ENCODE measurements around the gene C2CD4C.
"Not testable (repeated sequence)": the region's sequence is repeated elsewhere in the genome, so short reads cannot be mapped to it uniquely, and the experiment has no call there.

Gene C2CD4C

DNA sequence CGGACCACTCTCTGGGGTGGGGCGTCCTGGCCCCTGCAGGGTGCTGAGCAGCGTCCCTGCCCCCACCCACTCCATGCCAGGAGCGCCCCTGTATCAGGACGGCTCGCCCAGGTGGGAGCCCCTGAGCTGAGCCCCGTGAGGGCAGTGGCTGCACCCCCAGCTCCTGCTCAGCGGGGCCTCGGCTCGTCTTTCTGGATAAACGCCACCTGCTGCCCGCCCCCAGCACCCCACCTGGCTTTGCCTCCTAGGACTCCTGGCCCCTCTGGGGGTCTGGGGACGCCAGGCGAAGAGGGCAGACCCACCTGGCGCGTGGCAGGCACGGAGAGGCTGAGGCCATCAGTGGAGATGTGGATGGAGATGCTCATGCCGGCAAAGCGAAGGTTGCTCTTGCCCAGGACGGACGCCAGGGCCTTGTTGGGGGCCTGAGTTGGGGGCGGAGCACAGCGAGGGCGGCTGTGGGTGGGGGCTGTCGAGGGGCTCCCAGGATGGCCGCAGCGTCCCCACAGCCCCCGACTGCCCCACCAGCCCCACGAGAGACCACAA is 29.5 kb upstream of the C2CD4C start:
- DNase-seq = no peak

DNA sequence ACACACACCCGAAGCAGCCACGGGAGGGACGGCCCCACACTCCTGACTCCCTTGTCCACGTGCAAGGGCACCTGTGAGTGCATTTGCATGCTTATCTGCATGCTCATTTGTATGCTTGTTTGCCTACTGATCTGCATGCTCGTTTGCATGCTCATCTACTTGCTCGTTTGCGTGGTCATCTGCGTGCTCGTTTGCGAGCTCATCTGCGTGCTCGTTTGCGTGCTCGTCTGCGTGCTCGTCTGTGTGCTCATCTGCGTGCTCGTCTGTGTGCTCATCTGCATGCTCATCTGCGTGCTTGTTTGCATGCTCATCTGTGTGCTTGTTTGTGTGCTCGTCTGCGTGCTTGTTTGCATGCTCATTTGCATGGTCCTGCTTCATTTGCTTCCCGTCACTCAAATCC is 28.1 kb upstream of the C2CD4C start:
- DNase-seq = no peak

DNA sequence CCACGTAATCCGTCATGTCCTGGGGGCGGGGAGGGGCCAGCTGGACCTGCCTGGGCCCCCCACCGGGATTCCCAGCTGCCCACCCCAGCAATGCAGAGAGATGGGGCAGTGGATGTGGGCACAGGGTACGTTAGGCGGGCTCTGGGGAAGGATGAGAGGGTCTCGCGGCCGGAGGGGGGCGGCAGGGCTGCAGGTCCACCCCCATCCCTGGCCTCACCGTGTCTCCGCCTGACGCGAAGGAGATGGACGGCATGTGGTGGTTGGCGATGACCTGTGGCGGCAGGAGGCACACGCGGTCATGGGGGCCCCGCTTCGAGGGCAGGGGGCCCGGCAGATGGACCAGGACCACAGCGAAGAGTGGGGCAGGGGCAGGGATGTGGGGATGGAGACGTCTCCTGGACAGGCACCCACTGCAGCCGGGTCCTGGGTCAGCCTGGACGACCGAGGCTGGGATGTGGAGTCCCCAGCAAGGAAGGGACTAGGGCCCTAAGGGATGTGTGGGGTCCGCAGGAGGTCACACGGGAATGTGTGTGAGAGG is 27.5 kb upstream of the C2CD4C start:
- no peak for DNase-seq

DNA sequence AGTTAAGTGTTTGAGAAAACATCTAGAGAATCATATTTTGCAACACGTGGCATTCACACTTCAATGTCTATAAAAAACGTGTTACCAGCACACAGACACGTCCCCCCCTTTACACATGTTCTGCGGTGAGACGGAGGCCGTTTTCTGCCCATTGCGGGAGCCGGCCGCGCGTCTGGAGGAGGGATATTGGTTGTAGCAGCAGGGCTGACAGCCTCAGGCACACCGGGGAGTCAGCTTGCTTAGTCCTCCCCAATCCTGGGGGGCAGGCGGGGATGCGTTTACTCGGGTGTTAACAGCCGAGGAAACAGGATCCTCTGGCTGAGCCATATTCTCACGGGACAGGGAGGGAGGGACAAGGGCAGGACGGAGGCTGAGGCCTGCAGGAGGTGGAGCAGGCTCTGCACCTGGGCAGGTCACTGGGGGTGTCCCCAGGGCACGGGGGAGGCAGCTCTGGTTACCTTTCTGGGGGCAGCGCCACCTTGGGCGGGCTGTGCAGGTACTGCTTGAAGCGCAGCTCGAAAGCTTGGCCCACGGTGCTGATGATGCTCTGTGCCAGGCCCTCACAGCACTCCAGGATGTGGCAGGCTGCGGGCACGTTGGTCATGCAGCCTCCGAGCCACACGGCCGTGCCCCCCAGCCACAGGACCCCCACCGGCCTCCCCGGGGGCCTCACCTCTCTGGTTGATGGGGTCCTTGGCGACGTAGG is 26.9 kb upstream of the C2CD4C start:
- DNase-seq = no peak

DNA sequence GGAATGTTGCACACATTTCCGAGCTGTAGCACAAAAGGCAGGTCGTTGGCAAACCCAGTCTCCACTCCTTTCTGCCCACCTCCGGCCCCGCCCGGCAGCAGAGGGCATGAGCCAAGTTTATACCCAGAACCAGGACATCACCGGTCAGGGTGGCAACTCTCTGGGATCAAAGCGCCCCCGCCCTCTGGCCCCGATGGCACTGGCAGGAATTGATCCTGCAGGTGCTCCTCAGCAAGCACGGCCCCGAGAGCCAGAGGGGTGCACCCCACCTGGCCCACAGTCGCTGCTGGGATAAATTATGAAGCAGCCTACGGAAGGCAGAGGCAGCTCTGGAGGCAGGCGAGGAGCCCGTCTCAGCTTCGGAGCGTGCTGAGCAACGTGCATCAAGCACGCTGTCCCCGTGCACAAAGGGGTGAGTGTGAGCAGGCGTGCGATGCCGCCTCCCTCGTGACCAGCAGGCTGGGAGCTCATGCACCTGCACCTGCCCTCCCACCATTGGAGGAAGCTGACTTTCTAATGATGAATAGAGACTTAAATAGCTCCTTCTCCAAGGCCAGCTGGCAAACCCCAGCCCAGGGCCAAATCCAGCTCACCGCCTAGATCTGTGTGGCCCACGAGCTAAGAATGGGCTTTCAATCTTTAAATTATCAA is 26.2 kb upstream of the C2CD4C start:
- no peak for DNase-seq

DNA sequence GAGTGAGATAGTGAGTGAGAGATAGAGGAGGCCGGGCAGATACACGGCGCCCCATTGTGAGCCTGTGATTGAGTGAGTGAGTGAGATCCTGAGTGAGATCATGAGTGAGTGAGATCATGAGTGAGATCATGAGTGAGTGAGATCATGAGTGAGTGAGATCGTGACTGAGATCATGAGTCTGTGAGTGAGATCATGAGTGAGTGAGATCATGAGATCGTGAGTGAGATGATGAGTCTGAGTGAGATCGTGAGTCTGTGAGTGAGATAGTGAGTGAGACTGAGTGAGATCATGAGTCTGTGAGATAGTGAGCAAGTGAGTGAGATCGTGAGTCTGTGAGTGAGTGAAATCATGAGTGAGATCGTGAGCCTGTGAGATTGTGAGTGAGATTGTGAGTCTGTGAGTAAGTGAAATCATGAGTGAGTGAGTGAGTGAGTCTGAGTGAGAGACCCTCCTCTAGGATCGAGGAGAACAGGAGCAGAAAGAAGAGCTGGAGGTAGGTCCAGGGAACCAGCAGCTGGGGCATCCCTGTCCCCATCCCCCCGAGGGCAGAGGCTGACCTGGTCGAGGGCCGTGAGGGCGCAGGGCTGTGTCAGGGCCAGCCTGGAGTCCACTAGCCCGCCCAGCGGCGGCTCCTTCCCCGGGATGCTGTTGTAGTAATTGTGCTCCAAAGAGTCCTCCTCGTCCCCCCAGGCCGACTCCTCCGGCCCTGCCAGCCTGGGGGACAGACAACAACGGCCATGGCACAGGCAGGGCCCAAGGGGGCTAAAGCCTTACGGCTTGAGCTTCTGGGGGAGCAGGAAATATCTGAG is 25.4 kb upstream of the C2CD4C start:
- no peak for DNase-seq

DNA sequence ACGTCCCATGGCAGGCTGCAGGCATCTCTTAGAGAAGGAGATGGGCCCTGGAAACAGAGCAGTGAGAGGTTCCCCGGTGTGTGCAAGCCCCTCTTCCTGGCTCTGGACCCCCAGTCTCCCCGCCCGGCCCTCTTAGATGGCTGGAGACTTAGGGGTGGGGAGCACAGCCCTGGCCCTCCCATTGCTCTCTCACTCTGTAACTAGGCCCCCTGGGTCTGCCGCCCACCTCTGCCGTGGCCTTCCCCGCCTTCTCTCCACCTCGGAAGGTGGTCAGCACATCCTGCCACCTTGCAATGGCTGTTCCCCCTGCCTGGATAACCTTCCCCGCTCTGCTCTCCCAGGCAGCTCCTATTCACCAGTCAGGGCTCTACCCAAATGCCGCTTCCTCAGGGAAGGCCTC is 21.8 kb upstream of the C2CD4C start:
- DNase-seq = no peak

DNA sequence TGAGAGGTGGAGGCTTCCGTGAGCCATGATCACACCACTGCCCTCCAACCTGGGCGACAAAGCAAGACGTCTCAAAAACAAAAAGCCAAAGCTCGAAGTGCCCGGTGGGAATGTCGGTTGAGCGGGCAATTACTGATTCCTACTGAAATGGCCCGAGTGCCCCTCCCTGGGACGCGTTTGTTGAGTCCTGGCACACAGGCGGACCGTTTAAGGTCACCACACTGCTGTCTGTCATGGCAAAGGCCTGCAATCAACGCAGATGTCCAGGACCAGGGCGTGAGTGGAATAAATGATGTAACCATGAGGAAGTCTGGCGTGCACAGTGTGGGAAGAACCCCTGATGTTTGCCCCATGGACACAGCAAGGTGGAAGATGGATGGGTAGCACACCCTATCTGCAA is 19.2 kb upstream of the C2CD4C start:
- no peak for DNase-seq

DNA sequence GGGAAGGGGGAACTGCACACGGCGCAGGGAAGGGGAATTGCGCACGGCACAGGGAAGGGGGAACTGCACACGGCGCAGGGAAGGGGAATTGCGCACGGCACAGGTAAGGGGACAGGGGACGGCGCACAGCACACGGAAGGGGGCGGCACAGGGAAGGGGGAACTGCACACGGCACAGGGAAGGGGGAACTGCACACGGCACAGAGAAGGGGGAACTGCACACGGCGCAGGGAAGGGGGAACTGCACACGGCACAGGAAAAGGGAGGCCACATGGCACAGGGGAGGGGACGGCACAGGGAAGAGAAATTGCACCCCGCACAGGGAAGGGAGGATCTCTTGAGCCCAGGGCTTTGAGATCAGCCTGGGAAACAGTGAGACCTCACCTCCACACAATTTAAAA is 18.7 kb upstream of the C2CD4C start:
- DNase-seq = not testable (repeated sequence)

DNA sequence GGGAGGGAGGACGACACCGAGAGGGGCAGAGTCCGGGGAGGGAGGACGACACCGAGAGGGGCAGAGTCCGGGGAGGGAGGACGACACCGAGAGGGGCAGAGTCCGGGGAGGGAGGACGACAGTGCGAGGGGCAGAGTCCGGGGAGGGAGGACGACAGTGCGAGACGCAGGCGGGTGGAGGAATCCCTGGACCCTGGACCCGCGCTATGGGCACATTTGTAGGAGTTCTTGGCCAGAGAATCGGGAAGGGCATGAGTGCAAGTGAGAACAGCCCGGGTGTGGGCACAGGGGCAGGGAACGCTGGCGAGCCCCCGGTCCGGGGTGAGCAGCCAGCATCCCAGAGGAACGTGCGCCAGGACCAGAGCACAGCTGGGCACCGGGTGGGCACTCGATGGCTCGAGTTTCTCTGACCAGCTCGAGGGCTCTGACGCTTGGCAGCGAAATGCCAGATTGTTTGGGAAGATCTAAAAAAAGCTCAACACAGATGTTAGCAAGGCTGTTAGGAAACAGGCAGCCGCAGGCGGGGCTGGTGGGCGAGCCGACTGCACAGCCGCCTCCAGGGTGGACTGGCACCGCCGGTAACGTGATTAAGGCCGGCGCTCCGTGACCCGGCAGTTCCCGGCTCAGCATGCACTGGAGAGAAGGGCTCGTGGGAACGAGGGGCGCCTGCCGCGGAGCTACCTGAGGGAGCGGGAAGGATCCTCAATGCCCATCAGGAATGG is 17.9 kb upstream of the C2CD4C start:
- DNase-seq = no peak

DNA sequence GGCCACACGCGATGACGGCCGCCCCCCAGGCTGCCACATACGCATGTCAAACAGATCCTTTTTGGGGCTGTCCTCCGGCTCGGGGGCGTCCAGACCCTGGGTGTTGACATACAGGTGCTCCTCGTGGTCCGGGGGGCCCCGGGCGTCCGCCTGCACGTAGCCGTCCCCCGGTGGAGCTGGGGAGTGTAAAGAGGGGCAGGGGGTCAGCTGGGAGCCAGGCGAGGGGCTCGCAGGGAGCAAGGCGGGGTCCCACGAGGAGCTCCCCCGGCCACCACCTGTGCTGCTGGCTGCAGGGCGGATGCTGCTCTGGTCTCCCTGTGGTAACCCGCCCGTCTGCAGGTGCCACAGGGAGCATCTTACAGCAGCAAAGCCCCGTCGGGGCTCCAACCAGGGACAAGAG is 16.1 kb upstream of the C2CD4C start:
- DNase-seq = no peak

DNA sequence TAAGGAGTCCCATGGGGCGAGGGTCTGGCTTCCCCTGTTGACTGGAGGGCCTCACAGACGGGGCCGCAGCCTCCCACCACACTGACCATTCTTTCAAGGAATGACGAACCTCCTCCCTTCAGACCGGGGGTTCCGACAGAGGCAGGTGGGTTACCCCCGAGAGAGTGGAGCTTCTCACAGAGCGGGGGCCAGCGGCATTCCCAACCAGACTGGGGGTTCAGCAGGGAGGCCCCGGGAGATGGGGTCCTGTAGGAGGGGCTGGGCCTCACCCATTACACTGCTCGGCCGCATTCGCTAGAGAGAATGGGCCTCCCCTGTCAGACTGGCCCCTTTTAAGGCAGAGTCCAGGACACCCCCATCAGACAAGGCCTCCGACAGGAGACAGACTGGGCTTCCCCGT is 15.6 kb upstream of the C2CD4C start:
- DNase-seq = no peak

DNA sequence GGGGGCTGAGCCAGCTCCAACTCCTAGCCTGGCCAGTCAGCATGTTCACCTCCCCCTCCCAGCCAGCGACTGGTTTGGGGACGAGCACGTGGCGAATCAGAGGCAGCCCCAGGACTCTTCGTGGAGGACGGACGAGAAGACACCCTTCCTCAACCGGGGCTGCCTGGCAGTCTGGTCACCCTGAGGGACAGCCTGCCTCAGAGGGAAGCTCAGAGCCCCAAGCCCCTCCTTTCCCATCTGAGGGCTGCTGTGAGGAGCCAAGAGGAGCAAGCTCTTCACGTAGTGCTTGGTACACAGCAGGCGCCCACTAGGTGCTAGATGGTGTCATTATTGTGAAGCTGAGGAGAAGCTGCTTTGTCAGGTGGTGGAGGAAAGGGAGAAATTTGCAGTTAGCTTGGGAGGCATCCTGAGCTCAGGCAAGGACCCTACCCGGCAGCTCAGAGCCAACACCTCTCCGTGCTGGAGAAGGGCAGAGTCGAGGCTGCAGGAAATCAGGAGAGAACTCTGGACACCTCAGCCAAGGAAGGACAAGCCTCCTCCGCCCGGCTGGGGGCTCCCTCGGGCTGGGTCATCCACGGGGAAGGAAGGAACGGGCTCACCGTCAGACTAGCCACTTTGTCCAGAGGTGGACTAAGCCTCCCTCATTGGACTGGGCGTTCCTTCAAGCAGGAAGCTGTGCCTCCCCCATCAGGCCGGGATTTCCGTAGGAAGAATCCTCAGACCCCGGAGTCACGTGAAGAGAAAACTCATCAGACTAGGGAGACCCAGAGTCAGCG is 14.9 kb upstream of the C2CD4C start:
- DNase-seq = no peak

DNA sequence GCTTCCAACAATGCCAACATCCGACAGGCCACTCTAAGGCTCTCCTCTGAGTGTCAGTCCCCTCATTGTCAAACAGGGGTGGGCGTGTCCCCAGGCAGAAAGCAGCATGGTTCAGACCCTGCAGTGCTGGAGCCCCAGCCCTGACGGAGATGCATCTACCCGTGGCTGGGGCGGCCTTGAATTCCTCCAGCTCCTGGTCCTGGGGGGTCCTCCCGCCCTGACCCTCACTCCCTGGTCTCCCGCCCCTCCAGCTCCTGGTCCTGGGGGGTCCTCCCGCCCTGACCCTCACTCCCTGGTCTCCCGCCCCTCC is 13.9 kb upstream of the C2CD4C start:
- not testable (repeated sequence) for DNase-seq

DNA sequence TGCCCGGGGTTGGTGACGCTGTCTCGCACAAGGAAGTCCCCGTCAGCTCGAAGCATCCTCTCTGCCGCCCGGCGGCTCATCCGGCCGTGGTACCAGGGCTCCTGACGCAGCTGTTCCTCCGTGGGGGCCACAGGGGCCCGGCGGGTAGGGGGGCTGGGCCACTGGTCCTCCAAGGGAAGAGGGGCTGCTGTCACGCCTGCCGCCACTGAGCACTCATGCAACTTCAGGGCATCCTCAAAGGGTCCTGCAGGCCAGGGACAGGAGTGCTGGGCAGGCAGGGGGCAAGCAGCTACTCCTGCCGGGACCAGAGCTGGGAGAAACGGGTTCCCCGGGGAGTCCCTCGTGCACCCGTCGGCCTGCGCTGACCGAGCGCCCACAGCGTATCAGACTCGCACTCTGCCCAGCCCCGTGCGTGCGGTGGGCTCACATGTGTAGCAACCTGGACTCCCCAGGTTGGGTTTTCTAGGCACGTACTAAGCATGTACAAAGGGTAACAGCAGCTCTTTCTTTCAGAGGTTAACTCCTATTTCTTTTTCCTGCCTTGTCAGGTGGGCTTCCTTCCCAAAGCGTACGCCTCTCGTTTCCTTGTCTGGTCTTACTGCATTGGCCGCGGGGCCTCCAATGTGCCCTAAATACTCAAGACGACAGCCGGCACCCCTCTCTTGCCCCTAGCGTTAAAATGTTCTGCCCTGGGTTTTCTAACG is 13.4 kb upstream of the C2CD4C start:
- DNase-seq = no peak

DNA sequence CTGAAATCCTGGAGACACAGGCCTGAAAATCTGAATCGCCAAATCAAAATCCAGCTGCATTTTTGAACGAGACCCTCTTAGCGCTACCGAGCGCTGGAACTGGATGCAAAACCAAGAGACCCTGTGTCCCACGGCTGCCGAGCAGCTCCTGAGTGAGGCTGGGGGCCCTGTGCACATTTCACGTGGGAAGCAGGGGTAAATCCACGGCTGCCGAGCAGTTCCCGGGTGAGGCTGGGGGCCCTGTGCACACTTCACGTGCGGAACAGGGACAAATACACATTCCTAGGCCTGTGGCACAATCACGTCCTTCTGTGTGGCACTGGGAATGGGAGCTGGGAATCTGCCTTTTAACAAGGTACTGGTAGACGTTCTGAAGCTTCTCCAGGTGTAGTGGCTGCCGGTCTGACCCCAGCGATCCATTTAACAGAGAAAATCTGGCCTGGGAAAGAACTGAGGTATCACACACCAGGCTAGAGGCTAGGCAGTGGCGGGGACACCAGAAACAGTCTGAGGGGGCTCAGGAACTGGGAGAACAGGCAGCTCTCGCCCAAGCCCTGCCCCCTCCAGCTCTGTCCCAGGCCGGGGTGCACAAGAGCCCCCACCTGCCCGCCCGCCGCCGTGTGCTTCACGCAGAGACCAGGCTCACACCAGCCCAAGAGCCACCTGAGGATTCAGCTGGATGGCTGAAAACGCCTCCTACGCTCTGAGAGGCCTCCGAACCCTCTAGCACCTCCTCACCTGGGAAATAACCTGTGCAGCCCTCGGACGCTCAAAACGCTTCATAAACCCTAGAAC is 11.0 kb upstream of the C2CD4C start:
- DNase-seq = no peak

DNA sequence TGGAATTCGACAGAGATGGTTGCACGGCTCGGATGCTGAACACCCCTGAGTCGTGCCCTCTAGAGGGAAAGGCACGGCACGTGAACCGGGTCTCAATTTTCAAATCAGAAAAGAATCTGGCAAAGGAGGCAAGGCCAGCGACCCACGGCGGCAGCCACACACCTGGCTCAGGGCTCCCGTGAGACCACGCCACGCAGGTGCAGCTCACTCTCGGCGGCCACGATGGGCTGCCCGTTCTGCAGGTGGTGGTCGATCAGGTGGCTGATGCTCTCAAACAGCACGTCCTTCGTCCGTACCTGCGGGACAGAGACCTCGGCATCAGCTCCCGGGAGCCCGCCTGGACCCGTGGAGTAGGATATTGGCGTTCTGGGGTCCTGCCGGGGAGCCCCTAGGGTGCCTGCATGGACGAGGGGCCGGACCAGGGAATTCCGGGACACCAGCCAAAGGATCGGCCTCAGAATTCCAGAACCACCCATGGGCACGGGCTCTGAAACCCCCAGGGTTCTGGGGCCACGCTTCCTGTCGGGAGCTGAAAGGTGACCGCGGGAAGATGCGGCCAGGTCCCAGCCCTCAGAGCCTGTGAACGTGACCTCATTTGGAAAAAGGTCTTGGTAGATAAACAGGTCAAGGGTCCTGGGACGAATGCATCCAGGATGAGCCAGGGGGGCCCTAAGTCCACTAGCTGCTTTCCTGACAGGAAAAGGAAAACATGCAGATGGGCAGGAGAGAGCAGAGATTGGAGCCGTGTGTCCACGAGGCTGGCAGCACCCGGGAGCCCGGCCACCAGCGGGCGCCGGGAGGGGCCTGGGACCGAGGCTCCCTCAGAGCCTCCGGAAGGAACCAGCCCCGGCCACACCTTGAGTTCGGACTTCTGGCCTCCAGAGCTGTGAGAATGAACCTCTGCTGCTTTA is 10.1 kb upstream of the C2CD4C start:
- DNase-seq = no peak

DNA sequence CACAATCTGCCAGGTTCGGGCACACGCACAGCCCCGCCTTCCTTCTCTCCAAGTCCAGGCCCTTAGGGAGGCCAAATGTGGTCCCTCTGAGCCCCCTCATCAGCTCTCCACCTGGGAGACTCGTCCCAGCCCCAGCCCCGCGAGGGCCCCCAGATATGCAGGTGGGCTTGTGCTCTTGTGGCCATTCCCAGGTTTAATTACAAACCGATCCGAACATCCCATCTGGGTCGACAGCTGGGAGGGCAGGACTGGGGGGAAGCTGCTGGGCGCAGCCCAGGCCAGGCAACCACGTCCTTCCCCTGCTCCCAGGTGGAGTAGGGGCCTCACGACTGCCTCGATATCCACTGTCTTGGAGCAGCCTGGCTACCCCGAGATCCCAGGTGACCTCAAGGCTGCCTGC is 7.5 kb upstream of the C2CD4C start:
- DNase-seq = no peak

DNA sequence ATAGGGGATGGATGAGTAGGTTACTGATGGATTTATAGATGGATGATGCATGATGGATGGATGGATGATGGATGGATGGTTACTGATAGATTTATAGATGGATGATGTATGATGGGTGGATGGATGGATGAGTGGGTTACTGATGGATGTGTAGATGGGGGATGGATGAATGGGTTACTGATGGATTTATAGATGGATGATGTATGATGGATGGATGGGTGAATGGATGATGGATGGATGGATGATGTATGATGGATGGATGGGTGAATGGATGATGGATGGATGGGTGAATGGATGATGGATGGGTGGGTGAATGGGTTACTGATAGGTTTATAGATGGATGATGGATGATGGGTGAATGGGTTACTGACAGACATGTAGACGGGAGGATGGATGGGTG is 6.3 kb upstream of the C2CD4C start:
- no peak for DNase-seq
